Measurements from ENCODE around the gene LLPH.
A peak's percentile ranks its signal among the peaks of the same experiment; 100 is the strongest.

Gene LLPH

DNA sequence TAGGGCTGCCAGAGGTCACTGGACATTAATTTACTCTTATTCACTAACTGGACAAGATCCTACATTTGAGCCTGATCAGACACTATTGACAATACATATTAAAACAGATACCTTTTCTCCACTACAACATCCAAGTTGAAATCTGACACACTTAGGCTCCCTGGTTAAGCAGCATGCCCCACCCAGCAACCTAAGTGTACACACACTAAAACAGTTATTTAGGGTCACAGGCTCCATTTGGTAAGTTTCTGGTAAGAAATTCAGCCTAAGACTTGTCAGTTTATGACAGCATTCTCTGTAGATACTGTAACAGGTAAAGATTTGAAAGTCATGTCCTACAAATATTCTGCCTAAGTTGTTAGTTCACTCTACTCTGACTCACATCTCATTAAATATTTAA, 12.3 kb upstream of the LLPH start:
- no peak for DNase-seq (ENCODE audit: low read depth in 2 of 2)

DNA sequence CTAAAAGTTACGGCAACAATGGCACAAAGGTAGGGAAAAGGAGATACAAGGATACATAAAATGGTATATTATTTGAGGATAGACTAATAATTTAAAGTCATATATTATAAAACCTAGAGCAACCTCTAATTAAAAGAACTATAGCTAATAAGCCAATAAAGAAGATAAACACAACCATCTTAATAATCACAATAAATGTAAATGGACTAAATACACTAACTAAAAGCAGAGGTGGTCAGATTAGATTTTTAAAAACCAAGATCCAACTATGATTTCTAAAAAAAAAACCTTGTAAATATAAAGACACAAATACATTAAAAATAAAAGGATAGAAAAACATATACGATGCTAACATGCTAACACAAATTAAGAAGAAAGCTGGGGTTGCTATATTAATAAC, 10.7 kb upstream of the LLPH start:
- no peak for DNase-seq (ENCODE audit: low read depth in 2 of 2)

DNA sequence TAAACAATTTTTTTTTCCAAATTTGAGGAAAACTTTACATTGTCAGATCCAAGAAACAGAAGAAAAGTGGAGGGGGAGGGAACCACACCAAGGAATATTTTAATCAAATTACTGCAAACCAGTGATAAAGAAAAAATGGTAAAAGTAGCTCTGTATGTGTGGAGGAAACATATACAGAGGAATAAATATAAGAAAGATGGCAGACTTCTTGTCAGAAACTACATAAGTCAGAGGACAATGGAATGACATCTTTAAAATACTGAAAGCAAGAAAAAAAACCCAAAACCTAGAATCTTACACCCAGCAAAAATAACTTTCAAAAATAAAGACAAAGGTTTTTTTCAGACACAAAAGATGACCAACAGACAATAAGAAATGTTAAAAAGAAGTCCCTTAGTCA, 10.2 kb upstream of the LLPH start:
- DNase-seq (ENCODE audit: low read depth in 2 of 2), result no peak

DNA sequence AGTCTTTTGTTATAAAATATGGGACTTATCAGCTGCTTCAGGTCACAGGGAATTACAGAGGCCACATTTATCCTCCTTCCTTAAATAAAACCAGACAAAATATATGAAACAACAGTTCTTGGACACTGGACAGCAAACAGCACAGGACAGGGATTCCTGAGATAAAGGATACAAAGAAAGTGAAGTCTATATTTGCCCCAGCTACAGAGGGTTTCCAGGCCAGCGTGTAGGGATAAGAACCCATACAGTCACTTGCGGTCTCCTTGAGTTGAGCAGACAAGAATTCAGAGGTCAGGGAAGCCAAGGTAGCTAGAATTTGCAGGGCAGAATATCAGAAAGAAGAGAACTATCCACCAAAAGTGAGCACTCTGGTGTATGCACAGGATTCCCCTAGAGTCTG, 8.8 kb upstream of the LLPH start:
- no peak for DNase-seq (ENCODE audit: low read depth in 2 of 2)

DNA sequence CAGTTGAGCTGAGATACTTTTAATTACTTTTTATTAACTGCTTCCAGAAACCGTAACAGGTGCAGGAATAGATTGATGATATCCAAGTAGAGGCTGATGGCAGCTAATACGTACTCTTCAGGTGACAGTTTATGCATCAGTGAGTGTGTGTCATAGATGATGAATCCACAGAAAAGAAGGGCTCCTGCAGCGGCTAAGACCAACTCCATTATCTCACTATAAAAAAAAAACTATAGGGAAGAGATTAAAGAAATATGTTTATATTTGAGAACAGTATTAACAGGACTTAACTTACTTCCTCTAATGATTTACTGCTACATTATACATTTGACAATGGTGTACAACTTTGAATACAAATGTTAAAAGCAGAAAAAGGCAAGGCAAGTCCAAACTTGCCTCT, 7.4 kb upstream of the LLPH start:
- no peak for DNase-seq (ENCODE audit: low read depth in 2 of 2)

DNA sequence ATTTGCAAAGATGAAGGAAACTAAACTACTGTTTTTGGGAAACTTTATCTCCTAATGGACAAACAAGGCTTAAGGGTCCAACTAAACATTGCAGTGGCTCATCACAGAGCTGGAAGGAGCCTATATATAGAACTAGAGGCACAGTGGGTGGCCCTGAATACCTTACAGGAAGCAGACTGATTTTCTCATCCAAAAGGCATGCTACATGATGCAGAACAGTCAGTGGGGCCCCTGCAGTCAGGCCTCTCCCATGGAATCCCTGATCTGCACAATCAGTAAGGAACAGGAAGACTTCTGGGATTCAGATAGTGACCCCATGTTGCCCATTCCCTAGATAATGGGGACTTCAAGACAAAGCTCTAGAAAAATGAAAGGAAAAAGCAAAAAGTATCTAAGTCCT, 1.9 kb upstream of the LLPH start:
- no peak for DNase-seq (ENCODE audit: low read depth in 2 of 2)

DNA sequence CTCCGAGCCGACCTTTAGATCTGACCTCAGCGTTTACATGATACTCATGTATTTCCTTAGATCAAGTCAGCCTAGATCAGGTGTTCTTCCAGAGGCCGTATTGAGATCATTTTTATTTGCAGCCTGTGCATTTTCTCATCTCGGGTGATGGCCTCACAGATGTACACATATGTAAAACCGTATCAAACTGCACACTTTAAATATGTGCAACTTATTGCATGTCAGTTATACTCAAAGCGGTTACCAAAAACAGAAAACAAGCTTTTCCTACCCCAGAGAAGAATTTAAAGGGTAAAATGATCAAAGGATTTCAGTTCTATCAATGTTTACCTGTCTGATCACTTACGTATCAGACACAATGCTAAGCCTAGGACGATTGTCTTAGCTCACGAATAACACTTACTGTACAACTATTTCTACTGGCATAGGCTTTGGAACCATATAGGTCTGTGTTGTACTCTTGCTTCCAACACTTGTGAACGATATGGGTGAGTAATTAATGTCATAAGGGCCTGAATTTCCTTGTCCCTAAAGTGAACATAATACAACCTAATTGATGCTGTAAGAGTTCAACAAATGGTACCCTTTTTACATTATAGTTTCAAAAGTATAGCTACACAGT, 628 bp upstream of the LLPH start:
- no peak for DNase-seq (ENCODE audit: low read depth in 2 of 2)

DNA sequence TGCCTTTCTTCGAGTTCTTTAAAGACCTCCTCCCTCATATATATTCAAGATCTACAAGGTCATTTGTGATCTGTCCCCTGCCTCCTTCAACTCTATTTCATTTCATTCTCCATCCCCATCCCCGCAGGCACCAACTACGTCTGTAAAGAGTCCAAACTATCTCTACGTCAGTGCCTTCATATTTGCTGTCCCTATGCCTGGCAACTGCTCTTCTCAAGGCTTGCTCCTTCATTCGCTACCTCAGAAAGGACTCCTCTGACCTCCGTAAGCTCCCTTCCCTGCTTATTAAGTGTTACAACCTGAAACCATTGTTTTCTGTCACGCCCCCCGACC, 650 bp downstream of the LLPH start:
- no peak for DNase-seq (ENCODE audit: low read depth in 2 of 2)

DNA sequence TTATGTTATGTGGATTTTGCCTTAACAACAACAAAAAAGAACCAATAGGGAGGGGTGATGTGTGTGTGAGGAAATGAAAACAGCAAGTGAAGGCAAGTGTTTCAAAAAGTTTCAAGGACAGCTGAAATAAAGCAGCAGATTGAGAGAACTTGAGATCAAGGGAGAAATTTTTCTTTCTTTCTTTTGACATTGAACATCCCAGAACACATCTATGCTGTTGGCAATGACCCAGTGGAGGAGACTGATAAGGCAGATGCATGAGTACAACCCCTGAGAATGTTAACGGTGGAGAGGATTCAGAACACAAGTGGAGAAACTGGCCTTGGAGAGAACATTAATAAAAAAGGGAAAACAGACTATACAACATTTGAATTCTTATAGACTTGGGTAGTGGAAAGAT, 2.9 kb downstream of the LLPH start:
- DNase-seq (ENCODE audit: low read depth in 2 of 2), result no peak

DNA sequence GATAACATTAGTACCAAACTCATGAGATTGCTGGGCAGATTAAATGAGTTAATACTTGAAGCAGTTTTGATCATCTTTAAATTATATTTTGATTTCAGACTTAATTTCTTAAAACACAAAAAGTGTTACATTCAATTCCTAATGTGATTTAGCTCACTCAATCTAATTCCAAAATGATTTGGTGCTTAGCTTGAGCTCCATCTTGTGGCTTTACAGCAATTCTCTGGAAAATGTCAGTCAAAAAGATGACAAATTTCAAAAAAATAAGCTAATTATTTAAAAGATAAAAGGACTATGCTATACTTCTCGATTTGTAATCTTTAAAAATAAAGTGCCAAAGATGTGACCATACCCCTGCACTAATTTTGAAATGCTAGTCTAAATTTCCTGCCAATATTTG, 10.1 kb downstream of the LLPH start:
- no peak for DNase-seq (ENCODE audit: low read depth in 2 of 2)

DNA sequence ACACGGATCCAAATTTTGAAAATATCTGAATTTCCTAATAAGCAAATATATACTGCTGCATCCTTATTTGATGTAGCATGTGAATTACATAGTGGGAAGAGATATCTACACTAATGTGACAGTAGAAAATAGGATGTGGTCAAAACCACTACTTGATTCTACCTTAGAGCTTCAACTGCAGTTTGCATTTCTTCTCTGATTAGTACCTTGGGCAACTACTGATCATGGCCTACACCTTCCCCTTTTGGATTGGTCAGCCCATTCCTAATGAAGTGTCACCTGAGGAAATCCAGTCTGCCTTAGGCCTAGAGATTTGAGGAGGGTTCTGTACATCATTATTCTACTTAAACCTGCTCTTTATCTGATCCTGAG, 10.7 kb downstream of the LLPH start:
- no peak for DNase-seq (ENCODE audit: low read depth in 2 of 2)

DNA sequence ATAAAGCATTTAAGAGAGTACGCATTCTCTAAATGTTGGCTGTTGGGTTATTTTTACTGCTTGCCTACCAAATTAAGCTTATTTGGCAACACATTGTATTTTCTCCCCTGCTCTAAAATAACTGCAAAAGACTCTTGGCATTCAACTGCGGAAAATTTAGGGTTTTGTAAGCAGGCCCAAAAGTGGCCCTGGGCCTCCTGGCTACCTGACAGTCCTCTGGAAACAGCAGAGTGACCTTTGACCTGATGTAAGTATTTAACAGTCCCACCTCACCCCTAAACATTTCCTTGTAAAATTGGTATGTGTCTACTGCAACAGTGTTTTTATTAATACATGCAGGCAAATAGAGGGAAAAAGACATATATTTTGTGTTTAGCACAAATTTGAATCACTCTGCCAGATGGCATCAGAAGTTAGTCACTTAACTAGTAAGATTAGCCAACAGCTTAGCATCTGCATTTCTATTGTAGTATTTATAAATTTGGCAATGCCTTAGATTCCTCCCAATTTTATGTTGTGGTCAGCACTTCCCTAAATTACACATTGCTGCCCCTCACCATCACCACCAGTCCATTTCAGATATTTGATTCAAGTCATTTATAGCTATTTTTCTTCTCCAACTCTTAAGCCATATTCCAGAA, 11.2 kb downstream of the LLPH start:
- no peak for DNase-seq (ENCODE audit: low read depth in 2 of 2)

DNA sequence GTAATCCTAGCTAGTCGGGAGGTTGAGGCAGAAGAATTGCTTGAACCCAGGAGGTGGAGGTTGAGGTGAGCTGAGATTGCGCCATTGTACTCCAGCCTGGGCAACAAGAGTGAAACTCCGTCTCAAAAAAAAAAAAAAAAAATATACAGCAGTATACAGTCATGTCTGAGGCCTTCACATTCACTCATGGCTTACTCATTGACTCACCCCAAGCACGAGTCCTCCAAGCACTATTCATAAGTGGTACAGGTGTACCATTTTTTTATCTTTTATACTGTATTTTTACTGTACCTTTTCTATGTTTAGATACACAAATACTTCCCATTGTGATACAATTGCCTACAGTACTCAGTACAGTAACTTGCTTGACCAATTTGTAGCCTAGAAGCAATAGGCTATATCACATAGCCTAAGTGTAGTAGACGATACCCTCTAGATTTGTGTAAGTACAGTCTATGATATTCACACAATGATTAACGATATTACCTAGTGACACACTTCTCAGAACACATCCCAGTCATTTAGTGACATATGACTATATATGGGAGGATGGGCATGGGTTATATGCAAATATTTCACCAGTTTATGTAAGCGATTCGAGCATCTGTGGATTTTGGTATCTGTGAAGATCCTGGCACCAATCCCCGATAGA, 12.2 kb downstream of the LLPH start:
- DNase-seq (ENCODE audit: low read depth in 2 of 2), result no peak

DNA sequence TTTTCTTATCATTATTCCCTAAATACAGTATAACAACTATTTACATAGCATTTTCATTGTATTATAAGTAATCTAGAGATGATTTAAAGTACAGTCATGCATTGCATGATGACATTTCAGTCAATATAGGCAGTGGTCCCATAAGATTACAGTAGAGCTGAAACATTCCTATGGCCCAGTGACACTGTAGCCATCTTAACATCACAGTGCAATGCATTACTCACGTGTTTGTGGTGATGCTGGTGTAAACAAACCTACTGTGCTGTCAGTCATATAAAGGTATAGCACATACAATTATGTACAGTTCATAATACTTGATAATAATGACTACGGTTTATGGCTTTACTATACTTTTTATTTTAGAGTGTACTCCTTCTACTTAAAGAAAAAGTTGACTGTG, 13.3 kb downstream of the LLPH start:
- no peak for DNase-seq (ENCODE audit: low read depth in 2 of 2)

DNA sequence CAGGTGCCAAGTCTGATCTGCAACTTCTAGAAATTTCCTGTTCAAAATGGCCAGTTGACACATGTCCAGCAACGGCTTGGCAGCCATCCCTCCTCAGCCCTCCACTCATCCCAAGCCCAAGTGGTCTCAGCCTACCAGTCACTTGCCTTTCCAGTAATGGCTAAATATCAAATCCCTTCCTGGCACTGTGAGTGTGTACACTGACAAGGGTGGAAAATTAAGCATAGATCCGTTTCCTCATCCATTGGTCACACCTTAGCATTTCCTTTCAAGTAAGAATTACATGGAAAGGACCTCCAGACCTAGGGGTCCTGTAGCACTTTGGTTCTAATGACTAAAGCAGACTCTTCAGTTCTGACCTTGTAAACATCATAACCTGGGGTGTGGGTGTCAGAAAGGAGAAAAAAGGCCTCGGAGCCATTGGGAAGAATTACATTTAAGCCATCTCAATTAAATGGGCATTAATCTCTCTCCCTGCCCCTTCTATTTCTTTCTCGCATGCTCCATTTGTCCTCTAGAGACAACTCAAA, 15.4 kb downstream of the LLPH start:
- no peak for DNase-seq (ENCODE audit: low read depth in 2 of 2)

DNA sequence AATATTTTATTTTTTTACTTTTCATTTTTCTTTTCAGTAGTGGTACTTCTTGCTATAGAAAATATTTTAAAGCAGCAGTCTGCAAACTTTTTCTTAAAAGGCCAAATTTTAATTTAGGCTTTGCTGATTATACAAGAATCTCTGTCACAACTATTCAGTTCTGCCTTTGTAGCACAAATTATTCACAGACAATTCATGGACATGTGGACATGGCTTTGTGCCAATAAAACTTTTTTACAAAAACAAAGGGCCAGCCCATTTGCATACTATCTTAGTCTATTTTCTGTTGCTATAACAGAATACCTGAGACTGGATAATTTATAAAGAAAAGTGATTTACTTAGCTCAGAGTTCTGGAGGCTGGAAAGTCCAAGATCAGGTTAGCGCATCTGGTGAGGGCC, 17.1 kb downstream of the LLPH start:
- no peak for DNase-seq (ENCODE audit: low read depth in 2 of 2)

DNA sequence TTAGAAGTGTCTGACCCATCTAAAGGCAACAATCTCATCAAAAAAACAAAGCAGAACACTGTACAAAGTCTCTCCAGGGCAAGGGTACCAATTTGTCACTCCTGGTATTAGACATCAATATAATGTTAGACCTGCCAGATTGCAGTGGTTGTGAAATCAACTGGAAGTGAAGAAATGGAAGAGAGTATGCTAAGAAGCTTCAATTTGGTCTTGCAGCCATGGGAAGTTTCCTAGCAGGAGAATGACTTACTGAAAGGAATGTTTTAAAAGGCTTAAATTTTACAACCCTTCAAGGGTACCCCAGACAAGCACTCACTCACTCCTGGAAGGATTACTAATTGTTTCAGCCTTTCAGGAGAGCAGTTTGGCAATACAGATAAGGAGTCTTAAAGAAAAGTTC, 18.9 kb downstream of the LLPH start:
- DNase-seq (ENCODE audit: low read depth in 2 of 2), result no peak

DNA sequence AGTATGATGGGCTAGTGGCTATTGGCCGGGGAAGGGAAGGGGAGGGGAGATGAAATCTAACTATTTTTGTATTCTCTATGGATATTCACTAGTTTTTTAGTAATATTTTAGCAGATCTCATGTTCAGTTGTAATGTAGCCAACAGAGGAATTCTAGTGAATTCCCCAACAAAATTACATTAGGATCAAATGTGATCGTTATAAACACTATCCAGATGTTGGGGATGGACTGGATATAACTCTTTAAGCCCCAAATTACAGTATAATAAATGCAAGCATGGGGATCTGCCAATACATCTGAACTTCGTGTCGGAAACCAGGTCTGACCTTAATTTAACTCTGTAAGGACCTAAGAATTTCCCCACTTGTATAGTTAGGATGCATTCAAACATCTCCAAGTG, 21.5 kb downstream of the LLPH start:
- no peak for DNase-seq (ENCODE audit: low read depth in 2 of 2)

DNA sequence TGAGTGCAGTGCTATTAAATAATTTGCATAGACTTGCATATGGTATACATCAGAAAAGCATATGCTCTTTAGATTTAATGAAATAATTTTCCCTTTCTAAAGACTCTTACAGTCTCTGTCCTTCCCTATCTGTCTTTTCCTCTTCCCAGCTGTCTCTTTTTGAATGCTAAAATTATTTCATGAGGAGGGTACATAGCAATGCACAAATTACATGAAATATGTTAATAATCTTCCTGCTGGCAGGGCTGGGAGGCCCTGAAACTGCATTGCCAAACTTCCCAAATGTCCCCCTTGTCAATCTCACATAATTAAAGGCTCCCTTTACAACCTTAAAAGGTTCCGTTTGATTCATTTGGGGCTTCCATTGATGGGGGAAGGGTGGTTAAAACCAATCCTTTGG, 22.2 kb downstream of the LLPH start:
- DNase-seq (ENCODE audit: low read depth in 2 of 2), result no peak

DNA sequence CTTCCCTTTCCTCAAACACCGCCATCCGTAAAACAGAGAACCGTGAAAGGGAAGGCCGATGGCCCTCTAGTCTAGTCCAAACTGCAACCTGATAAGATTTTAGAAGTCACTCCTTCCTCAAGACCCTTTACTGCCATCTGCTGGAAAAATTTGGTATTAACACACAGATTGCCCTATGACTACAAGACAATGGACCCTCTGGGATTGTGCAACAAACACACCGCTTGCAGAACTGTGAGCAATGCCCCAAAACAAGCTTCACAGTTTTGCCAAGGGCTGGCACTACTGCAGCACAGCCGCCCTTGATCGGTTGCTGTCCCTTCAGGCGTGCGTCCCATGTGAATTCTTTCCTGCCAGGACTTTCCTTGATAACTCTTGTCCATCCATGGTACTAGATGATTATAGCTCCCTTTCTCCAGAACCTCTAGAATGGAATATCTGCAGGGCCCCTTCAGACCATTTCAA, 23.1 kb downstream of the LLPH start:
- DNase-seq (ENCODE audit: low read depth in 2 of 2), result peak in 1 of 2 donors; percentile 48

DNA sequence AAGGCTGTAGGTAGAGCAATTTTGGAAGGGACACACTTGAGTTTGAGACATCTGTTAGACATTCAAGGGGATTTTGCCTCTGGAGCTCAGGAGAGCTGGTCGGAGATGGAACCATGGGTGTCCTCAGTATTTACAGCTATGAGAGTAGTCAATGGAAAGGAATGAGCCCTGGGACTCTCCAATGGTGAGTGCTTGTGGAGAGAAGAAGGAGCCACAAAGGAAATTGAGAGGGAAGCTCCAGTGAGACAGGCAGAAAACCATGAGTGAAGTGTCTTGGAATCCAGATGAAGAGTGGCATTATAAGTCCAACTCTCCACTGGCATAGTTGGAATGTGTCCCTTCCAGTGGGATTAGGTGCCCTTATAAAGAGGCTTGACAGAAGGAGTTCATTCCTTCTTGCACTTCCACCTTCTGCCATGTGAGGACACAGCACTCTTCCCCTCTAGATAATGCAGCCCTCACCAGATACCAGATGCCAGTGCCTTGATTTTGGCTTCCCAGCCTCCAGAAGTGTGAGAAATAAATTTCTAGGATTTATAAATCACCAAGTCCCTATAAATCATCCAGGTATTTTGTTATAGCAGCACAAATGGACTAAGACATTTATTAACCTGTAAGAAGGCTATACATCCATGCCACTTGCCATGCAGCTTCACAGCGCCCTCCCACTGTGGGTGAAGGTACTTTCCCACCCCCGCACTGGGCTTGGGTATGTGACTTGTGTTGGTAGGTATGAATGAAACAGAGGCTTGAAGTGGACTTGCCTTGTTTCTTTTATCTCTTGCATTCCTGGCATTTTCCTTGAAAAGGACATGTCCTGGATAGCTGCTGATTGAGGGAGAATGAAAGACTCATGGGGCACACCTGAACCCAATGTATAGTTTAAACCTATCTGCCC, 27.3 kb downstream of the LLPH start:
- no peak for DNase-seq (ENCODE audit: low read depth in 2 of 2)

DNA sequence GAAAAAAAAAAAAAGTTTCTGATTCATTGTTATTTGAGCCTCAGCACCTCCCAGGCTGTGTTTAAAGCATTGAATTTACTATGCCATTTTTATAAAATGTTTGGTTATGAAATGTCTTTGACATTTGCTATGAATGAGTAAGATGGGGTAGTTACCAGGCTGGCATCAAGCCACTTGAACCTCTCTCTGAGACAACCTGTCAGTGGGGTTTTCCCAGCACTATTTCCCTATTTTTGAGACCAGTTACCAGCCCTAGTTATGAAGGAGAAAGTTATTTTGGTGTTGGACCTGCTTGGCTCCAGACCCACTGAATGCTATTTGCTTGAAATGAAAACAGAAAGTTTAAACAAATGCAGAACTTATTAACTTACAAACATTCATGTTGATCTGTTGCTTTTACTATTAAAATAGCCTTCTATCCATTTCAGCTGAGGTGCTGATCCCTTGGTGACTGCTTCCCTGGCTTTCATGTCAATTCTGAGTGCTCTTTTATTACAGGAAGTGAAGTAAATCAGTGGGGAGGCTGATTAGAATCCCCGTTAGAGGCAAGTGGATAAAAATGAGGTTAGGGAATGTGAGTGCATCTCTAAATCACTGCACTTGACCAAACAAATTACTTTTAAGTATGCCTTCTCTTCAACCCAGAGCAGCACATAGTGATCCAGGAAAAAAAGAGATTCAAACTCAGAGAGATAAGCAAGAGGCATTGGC, 37.8 kb downstream of the LLPH start:
- no peak for DNase-seq (ENCODE audit: low read depth in 2 of 2)

Measured in stimulated activated CD4-positive, alpha-beta T cell treated with anti-CD3 and anti-CD28 coated beads, Interleukin-15, amount 100 ng/mL, for 48 hours (primary cell).